Astrocyte (in vitro differentiated cells and primary cell): ENCODE results near the gene SAV1. TPM values are rescaled to one million over a fixed set of nuclear protein-coding genes. Genes with fewer than 3 reads are reported as not detected.
A peak's percentile ranks its signal among the peaks of the same experiment; 100 is the strongest.

ENCODE experiments used
- DNase-seq: peaks from one replicate; pipeline ENCODE4 v3.0.0-alpha.2; 2010; ENCODE audit warnings: low read depth
- FAIRE-seq: peaks from 2 replicates; lab custom pipeline; 2011; peaks lifted over from hg19 to GRCh38; lab: Jason Lieb, UNC
- H2AFZ ChIP-seq: 2 replicates; pipeline ENCODE4 v1.6.0; 2012; ENCODE audit warnings: low read depth, low read length, inconsistent platforms
- H3K27ac ChIP-seq: 2 replicates; pipeline ENCODE4 v1.5.1; 2011; ENCODE audit warnings: low read depth, low read length, inconsistent platforms
- H3K27me3 ChIP-seq: 2 replicates; pipeline ENCODE4 v1.6.0; 2011; ENCODE audit warnings: low read length, inconsistent platforms; ENCODE audit not compliant: insufficient read depth
- H3K36me3 ChIP-seq: 2 replicates; pipeline ENCODE4 v1.5.1; 2011; ENCODE audit warnings: low read length, inconsistent platforms; ENCODE audit not compliant: insufficient read depth
- H3K4me1 ChIP-seq: 2 replicates; pipeline ENCODE4 v1.5.1; 2011; ENCODE audit warnings: low read length, inconsistent platforms; ENCODE audit not compliant: insufficient read depth
- H3K4me2 ChIP-seq: 2 replicates; pipeline ENCODE4 v1.6.0; 2012; ENCODE audit warnings: low read length, inconsistent platforms
- H3K4me3 ChIP-seq: 2 replicates; pipeline ENCODE4 v1.5.1; 2011; ENCODE audit warnings: low read depth, mild to moderate bottlenecking, low read length, inconsistent platforms; ENCODE audit not compliant: insufficient read depth
- H3K79me2 ChIP-seq: 2 replicates; pipeline ENCODE4 v1.6.0; 2012; ENCODE audit warnings: mild to moderate bottlenecking, low read length, inconsistent platforms; ENCODE audit not compliant: insufficient read depth
- H3K9ac ChIP-seq: 2 replicates; pipeline ENCODE4 v1.6.0; 2012; ENCODE audit warnings: mild to moderate bottlenecking, low read length, inconsistent platforms
- H3K9me3 ChIP-seq: 2 replicates; pipeline ENCODE4 v1.5.1; 2012; ENCODE audit warnings: low read depth, mild to moderate bottlenecking, low read length, inconsistent platforms; ENCODE audit not compliant: insufficient read depth
- H4K20me1 ChIP-seq: 2 replicates; pipeline ENCODE4 v1.6.0; 2012; ENCODE audit warnings: low read length, inconsistent platforms; ENCODE audit not compliant: insufficient read depth
- H3K27ac Mint-ChIP-seq: one replicate; pipeline ENCODE4 v1.8.0; 2021; ENCODE audit warnings: mild to moderate bottlenecking, mixed read lengths; ENCODE audit not compliant: unreplicated experiment
- H3K27me3 Mint-ChIP-seq: one replicate; pipeline ENCODE4 v1.8.0; 2021; ENCODE audit warnings: low read depth, mixed read lengths; ENCODE audit not compliant: unreplicated experiment
- H3K36me3 Mint-ChIP-seq: one replicate; pipeline ENCODE4 v1.8.0; 2021; ENCODE audit warnings: low read depth, mixed read lengths; ENCODE audit not compliant: unreplicated experiment
- H3K4me1 Mint-ChIP-seq: one replicate; pipeline ENCODE4 v1.8.0; 2021; ENCODE audit warnings: low read depth, mixed read lengths; ENCODE audit not compliant: unreplicated experiment
- H3K4me3 Mint-ChIP-seq: one replicate; pipeline ENCODE4 v1.8.0; 2021; ENCODE audit warnings: mild to moderate bottlenecking, moderate library complexity, mixed read lengths; ENCODE audit not compliant: unreplicated experiment
- H3K9me3 Mint-ChIP-seq: one replicate; pipeline ENCODE4 v1.8.0; 2021; ENCODE audit warnings: mild to moderate bottlenecking, mixed read lengths; ENCODE audit not compliant: unreplicated experiment
- CTCF ChIP-seq: IDR thresholded peaks from 2 replicates; pipeline ENCODE4 v1.5.1; 2011; ENCODE audit warnings: low read depth, mild to moderate bottlenecking, inconsistent platforms, low read length, moderate library complexity; ENCODE audit not compliant: insufficient read depth
- EZH2 ChIP-seq: IDR thresholded peaks from 2 replicates; pipeline ENCODE4 v1.6.1; 2012; ENCODE audit warnings: mild to moderate bottlenecking, low read length, inconsistent platforms; ENCODE audit not compliant: insufficient read depth
- total RNA-seq: library from RNA; stranded (reverse); gene quantifications from 2 replicates; pipeline ENCODE4 v1.2.1, GENCODE V29; 2021

SAV1 gene
- total RNA-seq, 1 donor from 2014 or later: 26.3 TPM

- Histone ChIP-seq H3K9ac (peak overlapping the region; percentile 45), H3K4me1 (peaks cover 24% of the 10 kb centered on the region), H3K9me3 (no peaks in the 10 kb centered on the region), H4K20me1 (no peaks in the 10 kb centered on the region), H3K4me3 (peak overlapping the region; percentile 41), H3K36me3 (no peaks in the 10 kb centered on the region), H3K27me3 (no peaks in the 10 kb centered on the region), H3K79me2 (no peaks in the 10 kb centered on the region), H3K27ac (peak overlapping the region; percentile 72), H2AFZ (peak overlapping the region; percentile 38), H3K4me2 (peak overlapping the region; percentile 84)
- TF ChIP-seq CTCF (no peak), EZH2 (no peak)
- H3K36me3 Mint-ChIP-seq: no peaks in the 10 kb centered on the region
- H3K27ac Mint-ChIP-seq: peak overlapping the region; percentile 6
- peaks cover 4% of the 10 kb centered on the region for H3K9me3 Mint-ChIP-seq
- peaks cover 29% of the 10 kb centered on the region for H3K4me1 Mint-ChIP-seq
- no peaks in the 10 kb centered on the region for H3K27me3 Mint-ChIP-seq
- FAIRE-seq (peak; percentile 81), DNase-seq (peak; percentile 72)
- no peak overlapping the region for H3K4me3 Mint-ChIP-seq
Observed at GRCh38 chr14:50677527-50678063, 9.5 kb upstream of the SAV1 start.

GRCh38 chr14:50676814-50677516 is 8.9 kb upstream of the SAV1 start:
- Histone ChIP-seq H3K4me1 (peaks cover 24% of the 10 kb centered on the region), H3K9me3 (no peaks in the 10 kb centered on the region), H3K4me2 (peak overlapping the region; percentile 84), H3K27me3 (no peaks in the 10 kb centered on the region), H3K9ac (peak overlapping the region; percentile 45), H2AFZ (peak overlapping the region; percentile 38), H4K20me1 (no peaks in the 10 kb centered on the region), H3K4me3 (peak overlapping the region; percentile 41), H3K27ac (peak overlapping the region; percentile 72), H3K79me2 (no peaks in the 10 kb centered on the region), H3K36me3 (no peaks in the 10 kb centered on the region)
- Mint-ChIP-seq H3K36me3 (no peaks in the 10 kb centered on the region), H3K4me1 (peaks cover 29% of the 10 kb centered on the region), H3K27me3 (no peaks in the 10 kb centered on the region), H3K9me3 (peaks cover 4% of the 10 kb centered on the region), H3K27ac (peak overlapping the region; percentile 8), H3K4me3 (peak overlapping the region; percentile 6)
- TF ChIP-seq CTCF (no peak), EZH2 (no peak)
- DNase-seq (no peak), FAIRE-seq (peak; percentile 50)

GRCh38 chr14:50675597-50675996 is 7.5 kb upstream of the SAV1 start:
- Mint-ChIP-seq H3K36me3 (no peaks in the 10 kb centered on the region), H3K9me3 (peaks cover under 1% of the 10 kb centered on the region), H3K4me1 (peaks cover 29% of the 10 kb centered on the region), H3K27ac (peak overlapping the region; percentile 83), H3K4me3 (no peak overlapping the region), H3K27me3 (no peaks in the 10 kb centered on the region)
- no peaks in the 10 kb centered on the region for H3K79me2 ChIP-seq
- no peak overlapping the region for H3K4me3 ChIP-seq
- DNase-seq: peak; percentile 29
- no peak overlapping the region for H2AFZ ChIP-seq
- peaks cover 24% of the 10 kb centered on the region for H3K4me1 ChIP-seq
- no peaks in the 10 kb centered on the region for H3K27me3 ChIP-seq
- peak overlapping the region; percentile 58 for H3K4me2 ChIP-seq
- no peak overlapping the region for H3K9ac ChIP-seq
- peak; percentile 75 for FAIRE-seq
- H3K9me3 ChIP-seq: no peaks in the 10 kb centered on the region
- TF ChIP-seq EZH2 (no peak), CTCF (no peak)
- no peaks in the 10 kb centered on the region for H4K20me1 ChIP-seq
- H3K27ac ChIP-seq: peak overlapping the region; percentile 4
- H3K36me3 ChIP-seq: no peaks in the 10 kb centered on the region
